SK-N-MC (cell line): ENCODE data around the gene JAK1.

Source experiments
- DNase-seq: peaks from one replicate; pipeline ENCODE4 v3.0.0-alpha.2; 2011; ENCODE audit warnings: low read depth, low spot score
- H3K27ac ChIP-seq: fragments of 200-600 bp; sonication (generic); 2 replicates; pipeline ENCODE4 v1.5.1; 2016; ENCODE audit warnings: mixed run types
- H3K36me3 ChIP-seq: fragments of 200-600 bp; sonication (generic); 2 replicates; pipeline ENCODE4 v1.6.1; 2017; ENCODE audit warnings: antibody characterized with exemption, low read length, mixed read lengths; ENCODE audit not compliant: insufficient read depth
- H3K4me3 ChIP-seq: fragments of 200-600 bp; sonication (generic); 2 replicates; pipeline ENCODE4 v1.5.1; 2016
- H3K9ac ChIP-seq: fragments of 200-600 bp; sonication (generic); 2 replicates; pipeline ENCODE4 v1.8.0; 2017; ENCODE audit warnings: mixed run types, mixed read lengths; ENCODE audit not compliant: insufficient read length
- H3K9me3 ChIP-seq: fragments of 200-600 bp; sonication (generic); 2 replicates; pipeline ENCODE4 v1.6.1; 2017; ENCODE audit warnings: low read depth, mild to moderate bottlenecking, antibody characterized with exemption, low read length, moderate library complexity, mixed read lengths
- EZH2 ChIP-seq: fragments of 200-600 bp; sonication (generic); IDR thresholded peaks from one replicate; pipeline ENCODE4 v1.6.1; 2017; ENCODE audit warnings: antibody characterized with exemption
- FOXP2 ChIP-seq: optimal IDR thresholded peaks from 2 replicates; pipeline ENCODE3; 2011; ENCODE audit warnings: mild to moderate bottlenecking, moderate library complexity; ENCODE audit not compliant: insufficient read depth; ENCODE audit errors: extremely low read length, control extremely low read depth
- POLR2AphosphoS5 ChIP-seq: IDR thresholded peaks from 2 replicates; pipeline ENCODE4 v1.6.1; 2012; ENCODE audit warnings: mild to moderate bottlenecking, low read depth, low read length, borderline replicate concordance

The JAK1 gene

GRCh38 chr1:64856553-64856952 is 109.8 kb downstream of the JAK1 start:
- Histone ChIP-seq H3K27ac (peak overlapping the region; percentile 76), H3K9me3 (no peaks in the 10 kb centered on the region), H3K9ac (no peak overlapping the region), H3K36me3 (peaks cover 96% of the 10 kb centered on the region), H3K4me3 (no peak overlapping the region)
- no peak for DNase-seq
- TF ChIP-seq FOXP2: no peak
- TF ChIP-seq POLR2AphosphoS5: no peak
- no peak for TF ChIP-seq EZH2

- Histone ChIP-seq H3K9ac (no peak overlapping the region), H3K27ac (0 out of 2 replicates have a peak overlapping the region, but pooled peaks have one; percentile 36), H3K4me3 (no peak overlapping the region), H3K36me3 (peaks cover 96% of the 10 kb centered on the region), H3K9me3 (no peaks in the 10 kb centered on the region)
- no peak for DNase-seq
- TF ChIP-seq EZH2: no peak
- no peak for TF ChIP-seq FOXP2
- no peak for TF ChIP-seq POLR2AphosphoS5
These were observed 110.8 kb downstream of the JAK1 start for GRCh38 chr1:64855557-64855956.

- H3K4me3 ChIP-seq: no peak overlapping the region
- no peak for DNase-seq
- TF ChIP-seq EZH2: no peak
- TF ChIP-seq POLR2AphosphoS5: no peak
- TF ChIP-seq FOXP2: no peak
- H3K9me3 ChIP-seq: no peaks in the 10 kb centered on the region
- peaks cover 100% of the 10 kb centered on the region for H3K36me3 ChIP-seq
- no peak overlapping the region for H3K9ac ChIP-seq
- H3K27ac ChIP-seq: no peak overlapping the region
These were observed 111.7 kb downstream of the JAK1 start for GRCh38 chr1:64854674-64855073.

- DNase-seq: no peak
- Histone ChIP-seq H3K9me3 (no peaks in the 10 kb centered on the region), H3K36me3 (peaks cover 99% of the 10 kb centered on the region), H3K4me3 (no peak overlapping the region), H3K9ac (no peak overlapping the region), H3K27ac (0 out of 2 replicates have a peak overlapping the region, but pooled peaks have one; percentile 1)
- TF ChIP-seq FOXP2 (no peak), EZH2 (no peak), POLR2AphosphoS5 (no peak)
These were observed 114.7 kb downstream of the JAK1 start for GRCh38 chr1:64851664-64852063.

GRCh38 chr1:64850846-64851245 is 115.5 kb downstream of the JAK1 start:
- DNase-seq: no peak
- Histone ChIP-seq H3K27ac (no peak overlapping the region), H3K9ac (no peak overlapping the region), H3K9me3 (no peaks in the 10 kb centered on the region), H3K4me3 (no peak overlapping the region), H3K36me3 (peaks cover 99% of the 10 kb centered on the region)
- TF ChIP-seq FOXP2 (no peak), EZH2 (no peak), POLR2AphosphoS5 (no peak)

GRCh38 chr1:64849942-64850341 is 116.4 kb downstream of the JAK1 start:
- peaks cover 99% of the 10 kb centered on the region for H3K36me3 ChIP-seq
- H3K27ac ChIP-seq: no peak overlapping the region

GRCh38 chr1:64848803-64849202 is 117.5 kb downstream of the JAK1 start:
- no peaks in the 10 kb centered on the region for H3K9me3 ChIP-seq
- H3K4me3 ChIP-seq: no peak overlapping the region
- TF ChIP-seq EZH2 (no peak), FOXP2 (no peak), POLR2AphosphoS5 (no peak)
- H3K9ac ChIP-seq: no peak overlapping the region
- DNase-seq: no peak
- H3K36me3 ChIP-seq: peaks cover 99% of the 10 kb centered on the region
- no peak overlapping the region for H3K27ac ChIP-seq

More at GRCh38 chr1:64849942-64850341, 116.4 kb downstream of the JAK1 start:
- Histone ChIP-seq H3K9me3 (no peaks in the 10 kb centered on the region), H3K9ac (no peak overlapping the region), H3K4me3 (no peak overlapping the region)
- no peak for TF ChIP-seq EZH2
- no peak for TF ChIP-seq POLR2AphosphoS5
- no peak for TF ChIP-seq FOXP2
- DNase-seq: no peak

- H3K36me3 ChIP-seq: peaks cover 99% of the 10 kb centered on the region
- TF ChIP-seq POLR2AphosphoS5 (no peak), EZH2 (no peak), FOXP2 (no peak)
These were observed 118.2 kb downstream of the JAK1 start for GRCh38 chr1:64848136-64848535.

GRCh38 chr1:64847666-64848065 is 118.7 kb downstream of the JAK1 start:
- TF ChIP-seq FOXP2 (no peak), POLR2AphosphoS5 (no peak; the same call in 1 of the 2 replicates), EZH2 (no peak)
- Histone ChIP-seq H3K9ac (no peak overlapping the region), H3K4me3 (no peak overlapping the region), H3K27ac (no peak overlapping the region), H3K9me3 (no peaks in the 10 kb centered on the region), H3K36me3 (peaks cover 99% of the 10 kb centered on the region)
- DNase-seq: no peak

More at GRCh38 chr1:64848136-64848535, 118.2 kb downstream of the JAK1 start:
- DNase-seq: no peak
- Histone ChIP-seq H3K9ac (no peak overlapping the region), H3K9me3 (no peaks in the 10 kb centered on the region), H3K4me3 (no peak overlapping the region), H3K27ac (no peak overlapping the region)
